HepG2 (cell line): ENCODE measurements around the gene NFE2L1. TPM values are rescaled to one million over a fixed set of nuclear protein-coding genes. Genes with fewer than 3 reads are reported as not detected.
A peak's percentile ranks its signal among the peaks of the same experiment; 100 is the strongest.

Source experiments
- E2F5 ChIP-seq: sonication (generic); formaldehyde crosslinking; conservative IDR thresholded peaks from 2 replicates; pipeline ENCODE4 v1.4.0; 2020; ENCODE audit warnings: missing genetic modification reagents
- GABPA ChIP-seq, 2 experiments: IDR thresholded peaks; 2 replicates each; pipeline ENCODE4 v1.6.1; 2011 to 2016; ENCODE audit warnings: low read depth in 2 of 2, low read length in 1 of 2, missing biosample characterization in 1 of 2, missing genetic modification characterization in 1 of 2
- HMGXB4 ChIP-seq, 2 experiments: sonication (generic) in 1 of 2; formaldehyde crosslinking in 1 of 2; IDR thresholded peaks; 2 replicates each; pipeline versions ENCODE4 v1.4.0 to v1.6.1; 2018 to 2020; ENCODE audit warnings: missing genetic modification reagents in 2 of 2, borderline replicate concordance in 1 of 2, low read depth in 1 of 2, mild to moderate bottlenecking in 1 of 2, missing biosample characterization in 1 of 2
- MAFG ChIP-seq: sonication (generic); formaldehyde crosslinking; IDR thresholded peaks from 2 replicates; pipeline ENCODE4 v1.5.1; 2020; ENCODE audit warnings: mild to moderate bottlenecking, missing genetic modification reagents
- MYC ChIP-seq: sonication (generic); formaldehyde crosslinking; IDR thresholded peaks from 2 replicates; pipeline ENCODE4 v1.9.0; 2021; ENCODE audit warnings: missing genetic modification reagents, borderline replicate concordance
- NFIC ChIP-seq: IDR thresholded peaks from 2 replicates; pipeline ENCODE4 v1.6.1; 2012; ENCODE audit warnings: mild to moderate bottlenecking, low read length, inconsistent platforms
- RBAK ChIP-seq: sonication (generic); formaldehyde crosslinking; IDR thresholded peaks from 2 replicates; pipeline ENCODE4 v1.5.1; 2020; ENCODE audit warnings: mild to moderate bottlenecking, missing genetic modification reagents
- THYN1 ChIP-seq: sonication (generic); formaldehyde crosslinking; IDR thresholded peaks from 2 replicates; pipeline ENCODE4 v1.8.1; 2023; ENCODE audit warnings: low read depth, mild to moderate bottlenecking, moderate library complexity, missing genetic modification reagents, borderline replicate concordance
- ZBTB38 ChIP-seq: sonication (generic); formaldehyde crosslinking; IDR thresholded peaks from 2 replicates; pipeline ENCODE4 v1.5.1; 2020; ENCODE audit warnings: mild to moderate bottlenecking, missing genetic modification reagents
- ZEB1 ChIP-seq: IDR thresholded peaks from 2 replicates; pipeline ENCODE4 v1.6.1; 2012; ENCODE audit warnings: mild to moderate bottlenecking, low read depth, inconsistent platforms; ENCODE audit not compliant: insufficient replicate concordance
- ZFP36L1 ChIP-seq: sonication (generic); formaldehyde crosslinking; IDR thresholded peaks from 2 replicates; pipeline ENCODE4 v1.8.0; 2022; ENCODE audit warnings: mild to moderate bottlenecking, missing genetic modification reagents, moderate library complexity
- ZNF10 ChIP-seq: sonication (generic); formaldehyde crosslinking; IDR thresholded peaks from 2 replicates; pipeline ENCODE4 v1.4.0; 2020; ENCODE audit warnings: mild to moderate bottlenecking, low read depth, missing genetic modification reagents, borderline replicate concordance
- ZNF24 ChIP-seq: fragments of 450-650 bp; IDR thresholded peaks from 2 replicates; pipeline ENCODE4 v1.6.1; 2017; ENCODE audit warnings: antibody characterized with exemption, mild to moderate bottlenecking
- ZNF326 ChIP-seq: sonication (generic); formaldehyde crosslinking; IDR thresholded peaks from 2 replicates; pipeline ENCODE4 v1.4.0; 2020; ENCODE audit warnings: missing genetic modification reagents, borderline replicate concordance
- ZNF446 ChIP-seq: sonication (generic); formaldehyde crosslinking; IDR thresholded peaks from 2 replicates; pipeline ENCODE4 v1.5.0; 2020; ENCODE audit warnings: mild to moderate bottlenecking, missing genetic modification reagents
- ZNF772 ChIP-seq: sonication (generic); formaldehyde crosslinking; IDR thresholded peaks from 2 replicates; pipeline ENCODE4 v1.5.0; 2020; ENCODE audit warnings: mild to moderate bottlenecking, missing genetic modification reagents
- ZNF781 ChIP-seq: sonication (generic); formaldehyde crosslinking; IDR thresholded peaks from 2 replicates; pipeline ENCODE4 v1.5.1; 2020; ENCODE audit warnings: borderline replicate concordance, mild to moderate bottlenecking, missing genetic modification reagents; ENCODE audit errors: not compliant biosample characterization
- ZZZ3 ChIP-seq: sonication (generic); formaldehyde crosslinking; IDR thresholded peaks from 2 replicates; pipeline ENCODE4 v1.4.0; 2020; ENCODE audit warnings: missing genetic modification reagents, mild to moderate bottlenecking, borderline replicate concordance
- polyA plus RNA-seq, 8 experiments: library from polyadenylated mRNA; depleted of rRNA in 3 of 8; stranded (reverse) in 7 of 8; unstranded in 1 of 8; fragments of >200 nt; fragmentation: Illumina TruSeq in 4 of 8; extraction: Trizol in 4 of 8; gene quantifications; 2 replicates each; pipeline versions ENCODE4 v1.2.1 to v1.2.3, GENCODE V29; 2011 to 2016; ENCODE audit warnings: low read depth in 4 of 8, missing spikeins in 1 of 8, mixed read lengths in 1 of 8; ENCODE audit not compliant: insufficient read depth in 1 of 8
- total RNA-seq, 5 experiments: library from RNA; depleted of rRNA; stranded (reverse); fragments of >200 nt; fragmentation: Illumina TruSeq; extraction: Trizol; gene quantifications; 2 replicates each; pipeline ENCODE4 v1.2.3, GENCODE V29; 2016; ENCODE audit warnings: low read depth in 1 of 5
- TF ChIP-seq, protein P1 (sequence below): IDR thresholded peaks from 2 replicates; pipeline ENCODE4 v1.6.1; 2016; ENCODE audit warnings: low read depth, missing genetic modification reagents, missing compliant biosample characterization
- TF ChIP-seq, protein P2 (sequence below), 2 experiments: fragments of 450-650 bp in 1 of 2; sonication (generic) in 1 of 2; formaldehyde crosslinking; IDR thresholded peaks; 2 replicates each; pipeline versions ENCODE4 v1.5.0 to v1.8.0; 2020 to 2022; ENCODE audit warnings: mild to moderate bottlenecking in 1 of 2, missing genetic modification reagents in 1 of 2

Gene NFE2L1
- total and polyA plus RNA-seq, 2 of the 13 experiments (the other 11 are each of a cell fraction or from before 2014, with no cell fraction given), result 67.0 to 234 TPM

DNA sequence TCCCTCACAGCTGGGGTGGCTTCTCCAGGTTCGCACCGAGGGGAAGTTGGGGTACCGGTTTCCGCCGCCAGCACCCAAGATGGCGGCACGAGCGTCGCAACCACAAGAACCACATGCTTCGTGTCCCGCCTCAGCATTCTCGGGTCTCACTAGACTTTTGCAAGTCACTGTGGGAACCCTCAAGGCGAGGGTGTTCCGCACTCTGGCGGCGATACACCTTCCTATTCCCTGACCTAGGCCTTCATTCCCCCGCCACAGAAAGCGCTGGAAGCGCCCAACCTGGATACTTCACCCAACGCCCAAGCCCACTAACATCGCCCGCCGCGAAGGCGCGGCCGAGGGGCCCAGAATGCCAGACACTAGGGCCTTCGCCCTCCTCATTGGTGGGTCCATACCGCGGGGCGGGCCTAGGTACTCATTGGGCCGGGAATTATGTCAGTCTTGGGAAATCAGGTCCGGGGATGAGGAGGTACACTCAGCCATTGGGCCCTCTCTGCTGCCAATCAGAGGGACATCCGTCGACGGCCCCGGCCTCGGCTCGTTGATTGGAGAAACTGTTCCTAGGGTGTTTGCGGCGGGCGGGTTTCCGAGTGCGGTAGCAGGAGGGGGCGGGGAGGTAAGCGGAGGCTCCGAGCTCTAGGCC is at the start of gene NFE2L1 (continued):
- peak in 1 of 2 experiments; percentile 66; a peak in 2 of 4 replicates for TF ChIP-seq HMGXB4 (CRISPR knock-in tag; IDR thresholded peaks at IDR 0.05; ENCODE audit: borderline replicate concordance in 1 of 2, low read depth in 1 of 2)
- TF ChIP-seq THYN1 (CRISPR knock-in tag), result no peak
- TF ChIP-seq ZEB1, result no peak
- TF ChIP-seq NFIC, result no peak
- no peak for TF ChIP-seq ZNF10 (CRISPR knock-in tag)
- peak; percentile 83 for TF ChIP-seq GABPA (IDR thresholded peaks at IDR 0.05; ENCODE audit: low read depth, low read length)
- peak; percentile 93 for TF ChIP-seq GABPA (CRISPR knock-in tag; IDR thresholded peaks at IDR 0.05; ENCODE audit: low read depth)
- peak; percentile 87 for TF ChIP-seq ZNF446 (CRISPR knock-in tag)
- TF ChIP-seq ZNF781, result peak; percentile 88
- no peak for TF ChIP-seq RBAK (CRISPR knock-in tag)
- no peak for TF ChIP-seq E2F5 (CRISPR knock-in tag)
- peak; percentile 16; the same call in 1 of the 2 replicates for TF ChIP-seq MYC (CRISPR knock-in tag)
- peak; percentile 93 for TF ChIP-seq ZZZ3 (CRISPR knock-in tag)
- no peak for TF ChIP-seq ZNF326
- TF ChIP-seq, protein P1, sequence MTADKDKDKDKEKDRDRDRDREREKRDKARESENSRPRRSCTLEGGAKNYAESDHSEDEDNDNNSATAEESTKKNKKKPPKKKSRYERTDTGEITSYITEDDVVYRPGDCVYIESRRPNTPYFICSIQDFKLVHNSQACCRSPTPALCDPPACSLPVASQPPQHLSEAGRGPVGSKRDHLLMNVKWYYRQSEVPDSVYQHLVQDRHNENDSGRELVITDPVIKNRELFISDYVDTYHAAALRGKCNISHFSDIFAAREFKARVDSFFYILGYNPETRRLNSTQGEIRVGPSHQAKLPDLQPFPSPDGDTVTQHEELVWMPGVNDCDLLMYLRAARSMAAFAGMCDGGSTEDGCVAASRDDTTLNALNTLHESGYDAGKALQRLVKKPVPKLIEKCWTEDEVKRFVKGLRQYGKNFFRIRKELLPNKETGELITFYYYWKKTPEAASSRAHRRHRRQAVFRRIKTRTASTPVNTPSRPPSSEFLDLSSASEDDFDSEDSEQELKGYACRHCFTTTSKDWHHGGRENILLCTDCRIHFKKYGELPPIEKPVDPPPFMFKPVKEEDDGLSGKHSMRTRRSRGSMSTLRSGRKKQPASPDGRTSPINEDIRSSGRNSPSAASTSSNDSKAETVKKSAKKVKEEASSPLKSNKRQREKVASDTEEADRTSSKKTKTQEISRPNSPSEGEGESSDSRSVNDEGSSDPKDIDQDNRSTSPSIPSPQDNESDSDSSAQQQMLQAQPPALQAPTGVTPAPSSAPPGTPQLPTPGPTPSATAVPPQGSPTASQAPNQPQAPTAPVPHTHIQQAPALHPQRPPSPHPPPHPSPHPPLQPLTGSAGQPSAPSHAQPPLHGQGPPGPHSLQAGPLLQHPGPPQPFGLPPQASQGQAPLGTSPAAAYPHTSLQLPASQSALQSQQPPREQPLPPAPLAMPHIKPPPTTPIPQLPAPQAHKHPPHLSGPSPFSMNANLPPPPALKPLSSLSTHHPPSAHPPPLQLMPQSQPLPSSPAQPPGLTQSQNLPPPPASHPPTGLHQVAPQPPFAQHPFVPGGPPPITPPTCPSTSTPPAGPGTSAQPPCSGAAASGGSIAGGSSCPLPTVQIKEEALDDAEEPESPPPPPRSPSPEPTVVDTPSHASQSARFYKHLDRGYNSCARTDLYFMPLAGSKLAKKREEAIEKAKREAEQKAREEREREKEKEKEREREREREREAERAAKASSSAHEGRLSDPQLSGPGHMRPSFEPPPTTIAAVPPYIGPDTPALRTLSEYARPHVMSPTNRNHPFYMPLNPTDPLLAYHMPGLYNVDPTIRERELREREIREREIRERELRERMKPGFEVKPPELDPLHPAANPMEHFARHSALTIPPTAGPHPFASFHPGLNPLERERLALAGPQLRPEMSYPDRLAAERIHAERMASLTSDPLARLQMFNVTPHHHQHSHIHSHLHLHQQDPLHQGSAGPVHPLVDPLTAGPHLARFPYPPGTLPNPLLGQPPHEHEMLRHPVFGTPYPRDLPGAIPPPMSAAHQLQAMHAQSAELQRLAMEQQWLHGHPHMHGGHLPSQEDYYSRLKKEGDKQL (CRISPR knock-in tag), result no peak
- TF ChIP-seq, protein P2, sequence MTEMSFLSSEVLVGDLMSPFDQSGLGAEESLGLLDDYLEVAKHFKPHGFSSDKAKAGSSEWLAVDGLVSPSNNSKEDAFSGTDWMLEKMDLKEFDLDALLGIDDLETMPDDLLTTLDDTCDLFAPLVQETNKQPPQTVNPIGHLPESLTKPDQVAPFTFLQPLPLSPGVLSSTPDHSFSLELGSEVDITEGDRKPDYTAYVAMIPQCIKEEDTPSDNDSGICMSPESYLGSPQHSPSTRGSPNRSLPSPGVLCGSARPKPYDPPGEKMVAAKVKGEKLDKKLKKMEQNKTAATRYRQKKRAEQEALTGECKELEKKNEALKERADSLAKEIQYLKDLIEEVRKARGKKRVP (CRISPR knock-in tag; IDR thresholded peaks at IDR 0.05), result no peak
- TF ChIP-seq ZNF24, result no peak
- 0 out of 2 replicates have a peak, but pooled peaks have one; percentile 40 for TF ChIP-seq MAFG
- TF ChIP-seq ZBTB38 (CRISPR knock-in tag), result peak; percentile 100
- peak; percentile 42; the same call in 1 of the 2 replicates for TF ChIP-seq ZNF772
- TF ChIP-seq ZFP36L1, result peak; percentile 53; the same call in 1 of the 2 replicates
